Epithelial cell of proximal tubule (primary cell): ENCODE data around the gene ZNF346. TPM values are rescaled to one million over a fixed set of nuclear protein-coding genes. Genes with fewer than 3 reads are reported as not detected.

Experiments used
- DNase-seq: peaks from one replicate; pipeline ENCODE4 v3.0.0-alpha.2; 2011; ENCODE audit warnings: low read depth
- H3K4me3 ChIP-seq: 2 replicates; pipeline ENCODE4 v1.5.1; 2011; ENCODE audit warnings: low read depth, mild to moderate bottlenecking, low read length
- CTCF ChIP-seq: conservative IDR thresholded peaks from 2 replicates; pipeline ENCODE4 v1.5.1; 2012; ENCODE audit warnings: low read depth, mild to moderate bottlenecking, low read length
- total RNA-seq: library from RNA; depleted of rRNA; stranded (reverse); fragments of >200 nt; gene quantifications from 2 replicates; pipeline ENCODE4 v1.2.3, GENCODE V29; 2015

The ZNF346 gene
- total RNA-seq, 1 donor from 2014 or later: 8.8 TPM

- DNase-seq: peak; percentile 13
- H3K4me3 ChIP-seq: peak overlapping the region; percentile 36
- TF ChIP-seq CTCF: no peak
Observed at GRCh38 chr5:177116631-177117373, 94.3 kb downstream of the ZNF346 start.

- no peak for TF ChIP-seq CTCF
- H3K4me3 ChIP-seq: no peak overlapping the region
- DNase-seq: no peak
Observed at GRCh38 chr5:177117441-177118045, 95.0 kb downstream of the ZNF346 start.

- TF ChIP-seq CTCF: no peak
- DNase-seq: no peak
- H3K4me3 ChIP-seq: no peak overlapping the region
Observed at GRCh38 chr5:177122566-177122965, 100.1 kb downstream of the ZNF346 start.

GRCh38 chr5:177123789-177124485 lies 101.4 kb downstream of the ZNF346 start:
- no peak overlapping the region for H3K4me3 ChIP-seq
- DNase-seq: no peak
- no peak for TF ChIP-seq CTCF

- no peak for TF ChIP-seq CTCF
- DNase-seq: no peak
- H3K4me3 ChIP-seq: no peak overlapping the region
Observed at GRCh38 chr5:177124486-177124991, 102.0 kb downstream of the ZNF346 start.

GRCh38 chr5:177126771-177127170 lies 104.3 kb downstream of the ZNF346 start:
- no peak for DNase-seq
- no peak overlapping the region for H3K4me3 ChIP-seq
- TF ChIP-seq CTCF: no peak
